BLaER1 treated with 17β-estradiol and CSF1 and Interleukin-3, amounts not matched to agents 10 nM and 100 nM (cell line): Measurements from ENCODE around the gene TRPV6.
A peak's percentile ranks its signal among the peaks of the same experiment; 100 is the strongest.

ENCODE experiments used
- H3K27ac ChIP-seq, 11 experiments: shearing (Covaris generic); formaldehyde crosslinking; 2 replicates each; pipeline ENCODE4 v1.8.1; 2022
- H3K27me3 ChIP-seq, 11 experiments: shearing (Covaris generic); formaldehyde crosslinking; 2 replicates each; pipeline ENCODE4 v1.8.1; 2022
- H3K36me3 ChIP-seq, 11 experiments: shearing (Covaris generic); formaldehyde crosslinking; 2 replicates each; pipeline ENCODE4 v1.8.1; 2022
- H3K4me1 ChIP-seq, 10 experiments: shearing (Covaris generic); formaldehyde crosslinking; 2 replicates each; pipeline ENCODE4 v1.8.1; 2022
- H3K4me2 ChIP-seq, 11 experiments: shearing (Covaris generic); formaldehyde crosslinking; 2 replicates each; pipeline ENCODE4 v1.8.1; 2022
- H3K4me3 ChIP-seq, 10 experiments: shearing (Covaris generic); formaldehyde crosslinking; 2 replicates each; pipeline ENCODE4 v1.8.1; 2022
- H3K9ac ChIP-seq, 11 experiments: shearing (Covaris generic); formaldehyde crosslinking; 2 replicates each; pipeline ENCODE4 v1.8.1; 2022
- H3K9me3 ChIP-seq, 11 experiments: shearing (Covaris generic); formaldehyde crosslinking; replicated peaks in 1 of 11; 2 replicates each; pipeline ENCODE4 v1.8.1; 2022
- H4K20me1 ChIP-seq, 11 experiments: shearing (Covaris generic); formaldehyde crosslinking; 2 replicates each; pipeline ENCODE4 v1.8.1; 2022
- Cebpa-rat ChIP-seq, 11 experiments: shearing (Covaris generic); IDR thresholded peaks; 2 replicates each; pipeline ENCODE4 v1.8.1; 2022

The TRPV6 gene

GRCh38 chr7:142913566-142913965, 28.0 kb upstream of the TRPV6 start:
- Histone ChIP-seq H3K9me3 (no peaks in the 10 kb centered on the region), H3K4me3 (no peak overlapping the region), H3K4me1 (peaks cover 0 to 29% (median 2%) of the 10 kb centered on the region in 10 experiments; a peak in 9 of 20 replicates), H3K4me2 (no peak overlapping the region), H3K9ac (no peak overlapping the region), H3K27me3 (no peaks in the 10 kb centered on the region), H4K20me1 (no peaks in the 10 kb centered on the region), H3K36me3 (no peaks in the 10 kb centered on the region), H3K27ac (no peak overlapping the region)
- TF ChIP-seq Cebpa-rat (IDR thresholded peaks at IDR 0.05) = no peak

GRCh38 chr7:142913051-142913450, 27.5 kb upstream of the TRPV6 start:
- Histone ChIP-seq H3K36me3 (no peaks in the 10 kb centered on the region), H4K20me1 (no peaks in the 10 kb centered on the region), H3K4me2 (no peak overlapping the region), H3K4me1 (peaks cover 0 to 30% (median 2%) of the 10 kb centered on the region in 10 experiments; a peak in 9 of 20 replicates), H3K9ac (no peak overlapping the region), H3K27ac (no peak overlapping the region), H3K27me3 (no peaks in the 10 kb centered on the region), H3K4me3 (no peak overlapping the region), H3K9me3 (no peaks in the 10 kb centered on the region)
- no peak for TF ChIP-seq Cebpa-rat (IDR thresholded peaks at IDR 0.05)

- no peaks in the 10 kb centered on the region for H4K20me1 ChIP-seq
- no peak overlapping the region for H3K27ac ChIP-seq
- no peak overlapping the region for H3K4me3 ChIP-seq
- peaks cover 0 to 30% (median 0%) of the 10 kb centered on the region in 10 experiments; a peak in 6 of 20 replicates for H3K4me1 ChIP-seq
- peak overlapping the region in 2 of 11 experiments; percentile 18 to 25; a peak in 4 of 22 replicates for H3K4me2 ChIP-seq
- no peaks in the 10 kb centered on the region for H3K36me3 ChIP-seq
- TF ChIP-seq Cebpa-rat (IDR thresholded peaks at IDR 0.05) = no peak
- peaks cover 10 to 19% (median 15%) of the 10 kb centered on the region in 11 experiments for H3K9me3 ChIP-seq
- no peak overlapping the region for H3K9ac ChIP-seq
- H3K27me3 ChIP-seq = no peaks in the 10 kb centered on the region
Observed at GRCh38 chr7:142910481-142910880, 24.9 kb upstream of the TRPV6 start.

GRCh38 chr7:142910031-142910433, 24.5 kb upstream of the TRPV6 start:
- H3K36me3 ChIP-seq = no peaks in the 10 kb centered on the region
- no peak overlapping the region for H3K9ac ChIP-seq
- peak overlapping the region in 2 of 11 experiments; percentile 18 to 25; a peak in 4 of 22 replicates for H3K4me2 ChIP-seq

GRCh38 chr7:142908921-142909890, 23.7 kb upstream of the TRPV6 start:
- Histone ChIP-seq H3K4me1 (peaks cover 0 to 30% (median 0%) of the 10 kb centered on the region in 10 experiments; a peak in 6 of 20 replicates), H3K9me3 (peaks cover 23 to 31% (median 27%) of the 10 kb centered on the region in 11 experiments), H3K4me3 (no peak overlapping the region), H3K4me2 (peak overlapping the region in 3 of 11 experiments; percentile 8 to 25 (median 10); a peak in 2 of 22 replicates), H3K27ac (no peak overlapping the region), H4K20me1 (no peaks in the 10 kb centered on the region), H3K36me3 (0 out of 22 replicates have a peak, but pooled peaks cover 0 to 4% (median 0%) of the 10 kb centered on the region in 11 experiments), H3K27me3 (no peaks in the 10 kb centered on the region), H3K9ac (no peak overlapping the region)
- TF ChIP-seq Cebpa-rat (IDR thresholded peaks at IDR 0.05) = no peak

More at GRCh38 chr7:142910031-142910433, 24.5 kb upstream of the TRPV6 start:
- Histone ChIP-seq H3K27me3 (no peaks in the 10 kb centered on the region), H4K20me1 (no peaks in the 10 kb centered on the region), H3K4me1 (peaks cover 0 to 30% (median 0%) of the 10 kb centered on the region in 10 experiments; a peak in 6 of 20 replicates), H3K4me3 (no peak overlapping the region), H3K9me3 (peaks cover 15 to 23% (median 19%) of the 10 kb centered on the region in 11 experiments), H3K27ac (no peak overlapping the region)
- no peak for TF ChIP-seq Cebpa-rat (IDR thresholded peaks at IDR 0.05)

GRCh38 chr7:142908290-142908689, 22.7 kb upstream of the TRPV6 start:
- TF ChIP-seq Cebpa-rat (IDR thresholded peaks at IDR 0.05) = no peak
- Histone ChIP-seq H3K9me3 (peaks cover 30 to 38% (median 33%) of the 10 kb centered on the region in 11 experiments), H3K9ac (no peak overlapping the region), H3K4me1 (peaks cover 0 to 26% (median 0%) of the 10 kb centered on the region in 10 experiments; a peak in 6 of 20 replicates), H4K20me1 (no peaks in the 10 kb centered on the region), H3K36me3 (0 out of 22 replicates have a peak, but pooled peaks cover 0 to 4% (median 0%) of the 10 kb centered on the region in 11 experiments), H3K27me3 (no peaks in the 10 kb centered on the region), H3K4me3 (no peak overlapping the region), H3K27ac (no peak overlapping the region), H3K4me2 (peak overlapping the region in 1 of 11 experiments; percentile 25; a peak in 1 of 22 replicates)

GRCh38 chr7:142906643-142907042, 21.1 kb upstream of the TRPV6 start:
- H3K9ac ChIP-seq = no peak overlapping the region
- peaks cover 30 to 38% (median 33%) of the 10 kb centered on the region in 11 experiments for H3K9me3 ChIP-seq
- peaks cover 0 to 26% (median 0%) of the 10 kb centered on the region in 10 experiments; a peak in 6 of 20 replicates for H3K4me1 ChIP-seq
- H4K20me1 ChIP-seq = no peaks in the 10 kb centered on the region
- no peaks in the 10 kb centered on the region for H3K27me3 ChIP-seq
- no peak overlapping the region for H3K4me2 ChIP-seq
- H3K36me3 ChIP-seq = 0 out of 22 replicates have a peak, but pooled peaks cover 0 to 4% (median 0%) of the 10 kb centered on the region in 11 experiments
- TF ChIP-seq Cebpa-rat (IDR thresholded peaks at IDR 0.05) = no peak
- H3K27ac ChIP-seq = no peak overlapping the region
- no peak overlapping the region for H3K4me3 ChIP-seq

- Histone ChIP-seq H3K9ac (no peak overlapping the region), H4K20me1 (no peaks in the 10 kb centered on the region), H3K4me2 (no peak overlapping the region), H3K27ac (no peak overlapping the region), H3K27me3 (no peaks in the 10 kb centered on the region), H3K4me3 (no peak overlapping the region), H3K36me3 (0 out of 22 replicates have a peak, but pooled peaks cover 0 to 4% (median 0%) of the 10 kb centered on the region in 11 experiments), H3K9me3 (peaks cover 30 to 38% (median 33%) of the 10 kb centered on the region in 11 experiments), H3K4me1 (peaks cover 0 to 20% (median 0%) of the 10 kb centered on the region in 10 experiments; a peak in 6 of 20 replicates)
- no peak for TF ChIP-seq Cebpa-rat (IDR thresholded peaks at IDR 0.05)
Observed at GRCh38 chr7:142905759-142906158, 20.2 kb upstream of the TRPV6 start.

GRCh38 chr7:142904128-142904527, 18.6 kb upstream of the TRPV6 start:
- Histone ChIP-seq H3K4me2 (no peak overlapping the region), H3K36me3 (0 out of 22 replicates have a peak, but pooled peaks cover 0 to 4% (median 0%) of the 10 kb centered on the region in 11 experiments), H3K27ac (no peak overlapping the region), H3K9me3 (peaks cover 30 to 38% (median 33%) of the 10 kb centered on the region in 11 experiments), H3K27me3 (no peaks in the 10 kb centered on the region), H3K9ac (no peak overlapping the region), H3K4me1 (peaks cover 0 to 7% (median 2%) of the 10 kb centered on the region in 10 experiments; a peak in 7 of 20 replicates), H4K20me1 (no peaks in the 10 kb centered on the region), H3K4me3 (no peak overlapping the region)
- TF ChIP-seq Cebpa-rat (IDR thresholded peaks at IDR 0.05) = no peak
